Esophagus mucosa (tissue), 1 donor: ENCODE results near the gene DAPK2. TPM values are rescaled to one million over a fixed set of nuclear protein-coding genes. Genes with fewer than 3 reads are reported as not detected.

Source experiments
- ATAC-seq: fragments of 200-7000 bp; cut with Tn5 transposase; one replicate; pipeline ENCODE4 v1.9.1; 2020
- total RNA-seq: library from RNA; stranded (reverse); gene quantifications from one replicate; pipeline ENCODE4 v1.2.4, GENCODE V29; 2023
- donor health status: DM: yes; HTN: yes; CAD: no.

Gene DAPK2
- total RNA-seq, 1 donor from 2014 or later: 9.6 TPM

- no peak for ATAC-seq
Measured at GRCh38 chr15:64052925-64053491, 6.7 kb upstream of the DAPK2 start.

GRCh38 chr15:64051407-64052259 lies 5.3 kb upstream of the DAPK2 start:
- peak; percentile 24 for ATAC-seq

- no peak for ATAC-seq
Measured at GRCh38 chr15:64051093-64051402, 4.8 kb upstream of the DAPK2 start.

GRCh38 chr15:64050281-64051092 lies 4.2 kb upstream of the DAPK2 start:
- no peak for ATAC-seq

- no peak for ATAC-seq
Measured at GRCh38 chr15:64048781-64049460, 2.6 kb upstream of the DAPK2 start.

- ATAC-seq: peak; percentile 39
Measured at GRCh38 chr15:64045774-64046420, 388 bp downstream of the DAPK2 start.

- no peak for ATAC-seq
Measured at GRCh38 chr15:64045101-64045435, 1.2 kb downstream of the DAPK2 start.

GRCh38 chr15:64044300-64045100 lies 1.8 kb downstream of the DAPK2 start:
- ATAC-seq: no peak

GRCh38 chr15:64038878-64039610 lies 7.2 kb downstream of the DAPK2 start:
- no peak for ATAC-seq

- ATAC-seq: no peak
Measured at GRCh38 chr15:64037966-64038365, 8.3 kb downstream of the DAPK2 start.

GRCh38 chr15:64037116-64037515 lies 9.2 kb downstream of the DAPK2 start:
- ATAC-seq: no peak

- ATAC-seq: no peak
Measured at GRCh38 chr15:64035525-64035924, 10.8 kb downstream of the DAPK2 start.

GRCh38 chr15:64034519-64034918 lies 11.8 kb downstream of the DAPK2 start:
- no peak for ATAC-seq

GRCh38 chr15:64032329-64032728 lies 14.0 kb downstream of the DAPK2 start:
- no peak for ATAC-seq

GRCh38 chr15:64030123-64030522 lies 16.2 kb downstream of the DAPK2 start:
- ATAC-seq: no peak

- peak; percentile 24 for ATAC-seq
Measured at GRCh38 chr15:64029633-64030032, 16.7 kb downstream of the DAPK2 start.

- no peak for ATAC-seq
Measured at GRCh38 chr15:64029110-64029509, 17.2 kb downstream of the DAPK2 start.

- ATAC-seq: no peak
Measured at GRCh38 chr15:64026591-64026990, 19.7 kb downstream of the DAPK2 start.

- peak; percentile 15 for ATAC-seq
Measured at GRCh38 chr15:64024172-64025050, 21.9 kb downstream of the DAPK2 start.

GRCh38 chr15:64023220-64023619 lies 23.1 kb downstream of the DAPK2 start:
- ATAC-seq: peak; percentile 51
